NCI-H1694 treated with DMSO at 0.1 percent for 48 hours (cell line): Measurements from ENCODE around the gene WWOX.

ENCODE experiments used
- DNase-seq: peaks from one replicate; lab custom pipeline; 2025; lab: John Stamatoyannopoulos, UW

The WWOX gene

GRCh38 chr16:79069633-79070032 is 970.2 kb downstream of the WWOX start:
- DNase-seq = no peak

DNA sequence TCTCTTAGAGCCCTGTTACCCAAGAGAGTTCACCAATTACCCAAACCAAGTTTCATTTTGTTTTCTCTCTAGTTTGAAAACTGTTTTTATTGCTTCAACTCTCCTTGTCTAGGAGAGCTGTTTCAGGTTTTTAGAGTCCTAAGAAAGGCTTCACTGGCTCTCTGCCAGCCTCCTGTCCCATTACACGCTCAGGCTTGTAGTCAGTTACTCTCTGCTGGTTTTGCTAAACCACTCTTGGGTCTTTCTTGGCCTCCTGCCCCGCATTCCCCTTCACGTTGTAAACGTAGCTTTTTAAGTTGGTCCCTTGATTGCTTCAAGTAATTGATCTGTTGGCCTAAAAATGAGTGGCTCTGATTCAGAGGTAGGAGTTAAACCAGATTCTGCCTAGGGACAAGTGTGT is 972.0 kb downstream of the WWOX start:
- no peak for DNase-seq

DNA sequence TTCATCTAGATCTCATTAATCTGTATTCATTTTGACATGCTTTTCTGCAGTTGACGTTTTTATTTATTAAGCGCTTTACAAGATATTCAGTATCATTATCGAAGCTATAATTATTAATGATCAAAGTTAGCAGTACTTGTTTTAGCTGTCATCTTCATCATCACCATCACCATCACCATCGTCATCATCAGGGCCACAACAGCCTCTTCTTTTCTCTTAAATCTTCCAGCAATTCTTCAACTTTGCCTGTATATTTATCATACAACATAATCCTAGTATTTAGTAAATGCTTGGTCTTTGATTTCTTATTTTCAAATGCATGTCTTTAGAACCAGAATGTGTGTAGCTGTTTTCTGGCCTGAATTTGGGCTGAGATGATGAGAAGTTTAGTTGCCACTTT is 973.1 kb downstream of the WWOX start:
- no peak for DNase-seq

DNA sequence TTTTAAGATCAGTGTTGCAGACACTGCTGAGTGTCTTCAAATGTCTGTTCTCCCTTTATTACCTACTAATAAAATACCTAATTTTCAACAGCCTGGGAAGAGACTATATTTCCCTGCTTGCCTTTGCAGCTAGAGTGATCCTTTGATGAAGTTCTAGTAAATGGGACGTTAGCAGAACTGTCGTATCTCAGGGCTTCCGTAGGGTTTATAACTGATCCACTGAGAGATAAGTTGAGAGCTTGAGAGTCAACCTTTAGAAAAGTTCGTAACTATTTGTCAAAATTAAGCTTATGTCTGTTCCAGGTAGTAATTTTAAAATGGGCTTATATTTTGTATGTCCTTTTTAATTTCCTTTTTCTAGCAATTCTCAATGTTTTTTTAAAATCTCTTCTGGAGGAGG is 974.1 kb downstream of the WWOX start:
- DNase-seq = no peak

GRCh38 chr16:79074541-79074940 is 975.1 kb downstream of the WWOX start:
- no peak for DNase-seq

GRCh38 chr16:79074951-79075350 is 975.5 kb downstream of the WWOX start:
- no peak for DNase-seq

GRCh38 chr16:79076047-79076767 is 976.8 kb downstream of the WWOX start:
- no peak for DNase-seq

DNA sequence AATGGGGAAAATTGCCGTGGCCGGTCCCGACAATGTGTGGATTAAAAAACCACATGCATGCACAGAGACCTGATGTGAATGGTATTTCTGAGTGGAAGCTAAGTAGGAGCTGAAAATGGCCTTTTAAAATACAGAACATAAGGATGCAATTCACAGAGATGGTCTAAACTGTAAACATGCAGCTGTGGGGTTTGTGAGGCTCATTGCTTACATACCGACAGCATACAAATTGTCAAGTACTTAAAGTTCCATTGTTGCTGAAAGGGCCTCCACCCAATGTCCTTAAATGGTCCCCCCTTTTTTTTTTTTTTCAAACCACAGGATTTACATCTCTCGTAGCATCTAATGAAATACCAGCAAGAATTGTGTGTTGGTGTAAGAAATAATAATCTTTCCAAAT is 977.9 kb downstream of the WWOX start:
- DNase-seq = no peak

GRCh38 chr16:79079656-79080420 is 980.4 kb downstream of the WWOX start:
- DNase-seq = no peak

DNA sequence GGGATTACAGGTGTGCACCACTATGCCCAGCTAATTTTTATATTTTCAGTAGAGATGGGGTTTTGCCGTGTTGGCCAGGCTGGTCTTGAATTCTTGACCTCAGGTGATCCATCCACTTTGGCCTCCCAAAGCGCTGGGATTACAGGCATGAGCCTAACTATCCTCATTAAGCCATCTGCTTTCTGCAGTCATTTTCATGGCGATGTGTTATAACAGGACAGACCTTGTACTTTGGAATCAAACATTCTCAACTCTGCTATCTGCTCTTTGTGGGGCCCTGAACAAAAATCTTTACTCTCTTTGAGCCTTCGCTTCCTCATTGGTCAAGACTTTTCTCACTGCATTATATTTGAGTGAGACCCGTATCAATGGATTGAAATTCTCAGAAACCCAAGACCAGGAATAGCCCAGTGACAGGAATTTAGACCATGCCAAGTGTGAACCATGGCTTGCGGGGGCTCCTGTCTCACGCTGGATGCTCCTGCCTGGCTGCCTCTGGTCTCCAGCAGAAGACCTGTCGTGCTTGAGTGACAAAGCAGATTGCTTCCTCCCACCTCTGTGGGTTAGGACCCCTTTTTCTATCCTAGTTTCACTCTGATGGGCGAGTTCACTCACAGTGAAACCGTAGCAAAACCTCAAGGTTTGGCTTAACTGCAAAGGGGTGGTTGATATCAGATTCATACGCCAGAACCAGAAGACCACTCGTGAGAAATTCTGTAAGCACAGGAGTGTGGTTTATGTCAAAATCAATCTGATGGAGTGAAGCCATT is 982.0 kb downstream of the WWOX start:
- DNase-seq = no peak

GRCh38 chr16:79082970-79083369 is 983.5 kb downstream of the WWOX start:
- DNase-seq = no peak

DNA sequence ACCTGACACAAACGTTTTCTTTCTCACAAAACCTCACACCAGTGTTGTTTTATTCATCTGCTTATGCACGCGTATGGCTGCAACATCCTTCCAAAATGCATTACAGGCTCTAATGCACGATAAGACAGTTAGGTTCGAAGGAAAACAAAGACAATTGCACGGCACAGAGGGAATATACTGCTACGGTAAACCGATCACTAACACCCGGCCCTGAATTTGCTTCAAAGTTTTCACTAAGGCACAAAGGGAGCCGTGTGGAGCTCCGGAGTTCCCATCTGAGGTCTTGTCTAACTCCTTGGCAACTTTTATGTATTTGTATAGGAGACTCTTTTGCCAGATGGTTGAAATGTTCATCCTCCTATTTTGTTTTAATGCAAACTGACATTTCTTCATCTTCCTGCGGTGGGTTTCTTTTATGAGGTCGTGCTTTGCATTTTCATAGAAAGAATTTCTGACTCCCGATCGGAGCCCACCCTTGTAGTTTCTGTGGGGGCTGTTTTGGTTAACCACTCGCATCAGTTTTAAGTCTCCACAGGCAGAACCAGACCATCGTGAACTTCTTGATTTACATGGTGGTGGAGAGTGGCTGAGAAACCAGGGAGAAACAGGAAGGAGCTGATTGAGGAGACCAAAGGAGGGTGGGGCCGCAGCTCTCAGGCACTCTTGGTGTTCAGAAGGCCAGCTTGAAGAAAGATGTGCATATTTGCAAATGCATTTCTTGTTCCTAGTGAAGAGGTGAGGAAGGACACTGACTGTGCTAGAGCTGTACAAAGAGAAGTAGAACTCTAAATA is 984.2 kb downstream of the WWOX start:
- DNase-seq = no peak

DNA sequence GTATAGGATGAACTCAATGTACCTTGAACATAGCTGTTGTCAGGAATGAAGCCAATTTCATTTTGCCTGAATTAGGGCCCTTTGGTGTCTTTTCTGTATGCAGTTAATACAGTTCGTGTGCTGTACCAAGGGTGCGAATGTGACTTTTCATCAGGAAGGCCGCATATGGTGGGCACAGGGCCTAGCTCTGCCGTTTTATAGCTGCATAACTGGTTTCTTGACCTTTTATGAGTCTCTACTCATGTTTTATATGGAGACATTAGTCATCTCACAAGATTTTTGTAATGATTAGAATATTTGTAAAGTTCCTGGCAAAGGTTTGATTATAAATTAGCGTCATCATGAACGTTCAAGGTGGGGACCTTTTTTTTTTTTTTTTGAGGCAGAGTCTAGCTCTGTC is 989.5 kb downstream of the WWOX start:
- DNase-seq = no peak

DNA sequence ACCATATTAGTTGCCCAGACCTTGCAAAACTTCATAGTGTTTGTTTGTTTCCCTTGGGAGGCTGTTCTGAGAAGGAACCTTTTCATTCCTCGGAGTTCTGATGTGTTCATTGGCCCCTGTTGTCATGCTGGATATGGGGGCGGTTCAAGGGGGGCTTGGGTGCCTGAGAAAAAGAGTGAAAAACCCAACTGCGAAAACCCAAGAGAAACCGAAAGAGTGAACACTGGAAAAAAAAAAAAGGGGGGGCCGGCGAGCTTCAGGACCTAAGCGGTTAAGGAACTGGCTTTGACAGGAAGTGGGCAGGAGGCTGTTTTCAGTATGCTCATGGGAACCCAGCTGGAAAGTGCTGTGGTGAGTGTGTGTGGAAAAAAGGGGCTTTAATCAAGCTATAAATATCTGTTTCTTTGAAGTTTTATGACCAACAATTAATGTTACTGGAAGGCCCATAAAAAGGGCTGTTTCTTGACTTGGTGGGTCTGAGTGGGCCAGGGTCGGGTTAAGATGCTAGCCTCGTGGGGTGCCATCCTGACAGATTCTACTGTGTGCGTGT is 990.4 kb downstream of the WWOX start:
- DNase-seq = no peak

DNA sequence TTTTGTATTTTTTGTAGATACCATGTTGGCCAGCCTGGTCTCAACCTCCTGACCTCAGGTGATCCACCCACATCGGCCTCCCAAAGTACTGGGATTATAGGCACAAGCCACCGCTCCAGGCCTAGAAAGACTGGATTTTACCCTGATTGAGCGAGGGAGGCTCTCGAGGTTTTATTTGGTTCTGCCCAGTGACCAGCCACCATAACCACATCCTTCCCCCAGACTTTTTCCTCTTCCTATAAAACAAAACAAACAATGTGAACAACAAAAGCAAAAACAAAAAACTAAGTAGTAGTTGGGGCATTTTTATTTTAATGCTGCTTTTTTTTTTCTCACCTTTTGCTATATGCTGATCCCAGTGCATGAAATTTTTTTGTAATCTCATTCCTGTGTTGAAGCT is 991.5 kb downstream of the WWOX start:
- DNase-seq = no peak

DNA sequence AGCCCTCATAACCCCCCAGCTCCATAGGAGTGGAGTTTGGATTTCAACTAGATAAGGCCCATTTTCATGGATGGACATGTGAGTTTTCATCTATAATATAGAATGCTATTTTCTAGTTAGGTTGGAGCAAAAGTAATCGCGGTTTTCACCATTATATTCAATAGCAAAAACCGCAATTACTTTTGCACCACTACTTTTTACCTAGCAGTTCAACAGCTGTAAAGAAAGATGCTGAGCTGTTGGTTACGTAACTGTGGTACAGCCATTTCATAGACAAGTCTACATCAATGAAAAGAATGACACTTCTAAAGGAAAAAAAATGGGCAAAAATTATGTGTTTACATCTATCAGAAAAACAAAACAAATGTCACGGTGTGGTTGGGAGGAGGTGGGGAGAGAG is 993.4 kb downstream of the WWOX start:
- no peak for DNase-seq

DNA sequence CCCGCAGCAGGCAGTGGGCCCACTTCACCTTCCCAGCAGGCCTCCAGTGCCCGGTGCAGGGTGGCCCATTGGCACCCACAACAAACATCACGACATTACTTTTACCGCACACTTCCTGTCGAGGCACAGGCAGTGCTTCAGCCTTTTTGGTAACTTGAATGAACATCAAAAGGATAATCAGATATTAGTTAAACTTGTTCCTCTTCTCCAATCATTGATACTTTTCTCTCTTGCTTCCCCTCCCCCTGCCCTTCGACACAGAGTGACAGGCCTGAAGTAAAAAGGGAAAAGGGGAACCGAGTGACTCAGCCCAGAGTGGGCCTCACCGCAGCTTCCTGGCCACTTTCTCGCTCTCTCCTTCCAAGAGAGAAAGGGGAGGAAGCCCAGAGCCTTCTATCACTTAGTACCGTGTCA is 994.1 kb downstream of the WWOX start:
- DNase-seq = no peak

- DNase-seq = no peak
These were observed 996.8 kb downstream of the WWOX start for GRCh38 chr16:79096246-79096645.

DNA sequence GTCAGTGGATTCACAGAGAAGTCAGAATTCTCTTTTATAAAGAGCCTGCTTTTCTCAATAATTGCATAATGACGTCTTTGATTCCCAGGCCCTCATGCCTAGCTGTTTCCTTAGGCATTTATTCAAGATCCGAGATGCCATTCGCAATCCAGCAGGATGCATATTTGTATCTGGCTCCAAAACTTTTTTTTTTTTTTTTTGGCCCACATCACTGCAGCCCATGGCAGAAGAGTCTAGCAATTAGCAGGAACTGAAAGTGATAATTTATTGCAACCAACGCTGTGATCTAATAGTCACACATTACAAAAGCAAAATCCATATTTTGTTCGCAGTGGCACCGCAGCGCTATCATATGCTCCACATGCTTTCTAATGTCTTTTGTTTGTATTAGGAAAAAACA is 997.7 kb downstream of the WWOX start:
- DNase-seq = no peak

DNA sequence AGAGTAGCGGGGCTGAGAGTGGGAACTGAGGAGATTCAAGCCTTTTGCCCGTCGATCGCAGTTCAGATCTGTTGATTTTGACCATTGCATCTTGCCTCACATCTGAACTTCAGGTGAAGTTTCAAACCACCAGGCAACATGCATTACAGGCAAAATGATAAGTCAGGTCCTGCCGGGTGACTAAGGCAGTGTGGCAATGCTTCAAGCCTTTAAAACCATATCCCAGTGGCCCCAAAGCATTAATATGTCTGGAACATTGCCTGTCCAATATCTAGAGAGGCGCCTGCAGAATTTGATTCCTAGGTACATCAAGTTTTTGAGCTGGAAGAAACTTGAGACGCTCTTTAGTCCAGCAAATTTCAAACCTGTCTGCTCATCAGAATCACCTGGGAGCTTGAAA is 998.3 kb downstream of the WWOX start:
- no peak for DNase-seq

GRCh38 chr16:79098907-79099306 is 999.5 kb downstream of the WWOX start:
- DNase-seq = no peak

DNA sequence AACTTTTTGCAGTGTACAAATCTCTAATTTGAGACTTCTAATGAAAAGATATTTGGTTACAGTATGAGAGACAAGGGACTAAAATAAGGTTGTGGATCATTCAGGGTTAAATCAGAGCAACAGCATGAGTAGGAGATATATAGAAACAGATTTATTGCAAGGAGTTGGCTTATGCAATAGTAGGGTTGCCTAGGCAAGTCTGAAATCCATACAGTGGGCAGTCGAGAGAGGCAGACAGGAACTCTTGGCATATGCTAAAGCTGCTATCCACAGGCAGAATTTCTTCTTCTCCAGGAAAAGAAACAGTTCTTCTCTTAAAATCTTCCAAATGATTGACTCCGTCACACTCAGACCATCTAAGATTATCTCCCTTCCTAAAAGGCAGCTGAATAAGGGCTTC is 1000.3 kb downstream of the WWOX start:
- no peak for DNase-seq
